Hepatocyte (in vitro differentiated cells): ENCODE data around the gene CLCN7.

Source experiments
- CTCF ChIP-seq: fragments of 200-600 bp; sonication (generic); IDR thresholded peaks from 2 replicates; pipeline ENCODE4 v1.5.1; 2016; ENCODE audit warnings: antibody characterized with exemption, mild to moderate bottlenecking; ENCODE audit not compliant: poor library complexity
- EZH2 ChIP-seq: fragments of 200-600 bp; sonication (generic); IDR thresholded peaks from 2 replicates; pipeline ENCODE4 v1.6.1; 2016; ENCODE audit warnings: antibody characterized with exemption, mild to moderate bottlenecking, borderline replicate concordance

- TF ChIP-seq CTCF (no peak), EZH2 (no peak)
Measured at GRCh38 chr16:1435921-1436697, 38.7 kb downstream of the CLCN7 start.
